GM12878 (cell line): ENCODE results near the gene MATN1. TPM values are rescaled to one million over a fixed set of nuclear protein-coding genes. Genes with fewer than 3 reads are reported as not detected.

Experiments
- ATF7 ChIP-seq: fragments of 450-650 bp; IDR thresholded peaks from 2 replicates; pipeline ENCODE4 v1.6.1; 2016; ENCODE audit warnings: low read depth, mild to moderate bottlenecking
- BACH1 ChIP-seq: fragments of 450-650 bp; IDR thresholded peaks from 2 replicates; pipeline ENCODE4 v1.6.1; 2017; ENCODE audit warnings: mild to moderate bottlenecking, borderline replicate concordance
- CREM ChIP-seq: IDR thresholded peaks from 2 replicates; pipeline ENCODE4 v1.6.1; 2014; ENCODE audit warnings: antibody characterized with exemption, low read depth
- DPF2 ChIP-seq: fragments of 450-650 bp; IDR thresholded peaks from 2 replicates; pipeline ENCODE4 v1.6.1; 2017; ENCODE audit warnings: mild to moderate bottlenecking
- EED ChIP-seq: sonication (generic); IDR thresholded peaks from 2 replicates; pipeline ENCODE4 v1.6.1; 2016; ENCODE audit warnings: antibody characterized with exemption, low read depth
- ESRRA ChIP-seq: IDR thresholded peaks from 2 replicates; pipeline ENCODE4 v1.6.1; 2012; ENCODE audit warnings: mild to moderate bottlenecking, low read length, improper control_type of control experiment
- FOXK2 ChIP-seq: fragments of 450-650 bp; IDR thresholded peaks from 2 replicates; pipeline ENCODE4 v1.6.1; 2017; ENCODE audit warnings: mild to moderate bottlenecking, moderate library complexity
- MTA3 ChIP-seq: IDR thresholded peaks from 2 replicates; pipeline ENCODE4 v1.6.1; 2012; ENCODE audit warnings: low read length, inconsistent platforms, borderline replicate concordance
- NRF1 ChIP-seq: conservative IDR thresholded peaks from 2 replicates; pipeline ENCODE4 v1.6.1; 2011; ENCODE audit warnings: mild to moderate bottlenecking, low read depth, low read length, improper control_type of control experiment
- PAX8 ChIP-seq: fragments of 450-650 bp; IDR thresholded peaks from 2 replicates; pipeline ENCODE4 v1.6.1; 2017; ENCODE audit warnings: mild to moderate bottlenecking, moderate library complexity
- PML ChIP-seq: IDR thresholded peaks from 2 replicates; pipeline ENCODE4 v1.6.1; 2012; ENCODE audit warnings: low read length, inconsistent platforms
- POLR2AphosphoS2 ChIP-seq: IDR thresholded peaks from 2 replicates; pipeline ENCODE4 v1.6.1; 2011; ENCODE audit warnings: low read depth, mild to moderate bottlenecking, low read length, improper control_type of control experiment, moderate library complexity
- RAD21 ChIP-seq: IDR thresholded peaks from 2 replicates; pipeline ENCODE4 v1.6.1; 2011; ENCODE audit warnings: mild to moderate bottlenecking, low read depth, low read length, moderate library complexity; ENCODE audit not compliant: insufficient read depth
- RAD51 ChIP-seq: fragments of 450-650 bp; IDR thresholded peaks from 2 replicates; pipeline ENCODE4 v1.6.1; 2016; ENCODE audit warnings: moderate library complexity, mild to moderate bottlenecking, inconsistent platforms
- STAT1 ChIP-seq: fragments of 450-650 bp; conservative IDR thresholded peaks from 2 replicates; pipeline ENCODE4 v1.6.1; 2014; ENCODE audit warnings: antibody characterized with exemption, mild to moderate bottlenecking
- STAT3 ChIP-seq: IDR thresholded peaks from 2 replicates; pipeline ENCODE4 v1.6.1; 2011; ENCODE audit warnings: low read depth, low read length, improper control_type of control experiment
- TBL1XR1 ChIP-seq: IDR thresholded peaks from 2 replicates; pipeline ENCODE4 v1.6.1; 2012; ENCODE audit warnings: low read depth, low read length, improper control_type of control experiment
- ZNF274 ChIP-seq: IDR thresholded peaks from one replicate; pipeline ENCODE4 v1.8.0; 2011; ENCODE audit not compliant: insufficient read length, insufficient read depth
- polyA plus RNA-seq, 11 experiments: library from polyadenylated mRNA; depleted of rRNA in 4 of 11; unstranded in 6 of 11; stranded (reverse) in 5 of 11; fragments of >200 nt; fragmentation: Nextera tagmentation in 4 of 11; fragmentation: Illumina TruSeq in 1 of 11; extraction: Ambion mirVana in 4 of 11; extraction: Trizol in 1 of 11; gene quantifications; 1 replicate in 1 of 11; 2 replicates in 10 of 11; pipeline versions ENCODE4 v1.2.1 to v1.2.3, GENCODE V29; 2011 to 2016; ENCODE audit warnings: inconsistent platforms in 2 of 11, missing spikeins in 2 of 11, low read depth in 1 of 11
- total RNA-seq, 4 experiments: library from RNA; depleted of rRNA in 3 of 4; stranded (reverse); fragments of >200 nt in 3 of 4; fragmentation: Illumina TruSeq in 1 of 4; extraction: Trizol in 1 of 4; gene quantifications; 2 replicates each; pipeline versions ENCODE4 v1.2.1 to v1.2.3, GENCODE V29; 2013 to 2021
- TF ChIP-seq, protein P1 (sequence below): IDR thresholded peaks from 2 replicates; pipeline ENCODE4 v1.6.1; 2012; ENCODE audit warnings: low read depth, low read length, improper control_type of control experiment
- TF ChIP-seq, protein P2 (sequence below): fragments of 450-650 bp; IDR thresholded peaks from 2 replicates; pipeline ENCODE4 v1.6.1; 2018; ENCODE audit warnings: mild to moderate bottlenecking, low read depth, moderate library complexity; ENCODE audit not compliant: partially characterized antibody
- TF ChIP-seq, protein P3 (sequence below): fragments of 450-650 bp; IDR thresholded peaks from 2 replicates; pipeline ENCODE4 v1.6.1; 2017; ENCODE audit warnings: borderline replicate concordance
- TF ChIP-seq, protein P4 (sequence below): fragments of 450-650 bp; formaldehyde crosslinking; IDR thresholded peaks from 2 replicates; pipeline ENCODE4 v1.5.0; 2022; ENCODE audit warnings: mild to moderate bottlenecking, missing genetic modification characterization

The MATN1 gene
- total and polyA plus RNA-seq, 10 of the 15 experiments (the other 5 are each of a cell fraction or from before 2014, with no cell fraction given), result 0.04 to 0.50 (median 0.10) TPM; not detected in 1

DNA sequence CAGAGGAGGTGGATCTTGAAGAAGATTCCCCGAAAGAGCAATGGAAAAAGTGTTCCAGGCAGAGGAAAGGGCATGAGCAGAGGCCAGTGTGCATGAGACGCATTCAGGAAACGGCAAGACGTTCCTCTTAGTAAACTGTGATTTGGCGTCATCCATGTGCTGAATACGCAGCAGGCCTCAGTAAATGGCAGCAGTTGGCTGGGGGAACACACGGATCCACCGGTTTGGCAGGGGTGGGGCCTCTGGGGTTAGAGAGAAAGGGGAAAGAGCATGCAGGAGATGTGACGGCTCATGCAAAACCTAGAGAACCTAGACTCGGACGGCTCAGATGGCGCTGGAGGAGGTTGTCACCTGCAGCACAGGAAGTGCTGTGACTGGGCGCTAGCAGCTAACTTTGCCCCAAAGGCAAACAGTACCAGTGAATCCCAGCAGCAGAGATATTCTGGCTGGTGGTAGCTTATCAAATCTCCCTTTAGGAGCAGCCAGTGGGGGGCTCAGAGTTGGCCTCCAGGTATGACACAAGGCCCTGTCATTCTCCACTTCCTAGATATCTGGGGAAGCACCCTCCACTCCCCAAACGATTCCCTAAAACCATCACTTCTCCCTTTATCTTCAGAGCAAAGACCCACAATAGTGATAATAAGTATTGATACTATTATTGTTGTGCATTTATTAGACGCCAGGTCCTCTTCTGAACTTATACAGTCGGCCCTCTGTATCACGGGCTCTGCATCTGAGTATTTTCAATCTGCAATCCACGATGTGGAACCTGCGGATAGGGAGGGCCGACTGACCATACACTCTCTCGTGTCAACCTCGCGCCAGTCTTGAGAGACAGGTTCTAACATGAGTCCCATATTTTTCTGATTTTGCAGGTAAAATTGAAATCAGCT, 26.6 kb upstream of the MATN1 start (continued):
- TF ChIP-seq, protein P1, sequence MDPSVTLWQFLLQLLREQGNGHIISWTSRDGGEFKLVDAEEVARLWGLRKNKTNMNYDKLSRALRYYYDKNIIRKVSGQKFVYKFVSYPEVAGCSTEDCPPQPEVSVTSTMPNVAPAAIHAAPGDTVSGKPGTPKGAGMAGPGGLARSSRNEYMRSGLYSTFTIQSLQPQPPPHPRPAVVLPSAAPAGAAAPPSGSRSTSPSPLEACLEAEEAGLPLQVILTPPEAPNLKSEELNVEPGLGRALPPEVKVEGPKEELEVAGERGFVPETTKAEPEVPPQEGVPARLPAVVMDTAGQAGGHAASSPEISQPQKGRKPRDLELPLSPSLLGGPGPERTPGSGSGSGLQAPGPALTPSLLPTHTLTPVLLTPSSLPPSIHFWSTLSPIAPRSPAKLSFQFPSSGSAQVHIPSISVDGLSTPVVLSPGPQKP, result no peak
- TF ChIP-seq PAX8 (no peak), ZNF274 (no peak), STAT1 (no peak), CREM (peak; percentile 68), POLR2AphosphoS2 (no peak; the same call in none of the 2 replicates), EED (no peak), RAD51 (no peak), TBL1XR1 (no peak), BACH1 (no peak), DPF2 (no peak), STAT3 (no peak), RAD21 (no peak), PML (no peak), MTA3 (no peak), ESRRA (no peak), FOXK2 (no peak), ATF7 (no peak), NRF1 (no peak)
- TF ChIP-seq, protein P2, sequence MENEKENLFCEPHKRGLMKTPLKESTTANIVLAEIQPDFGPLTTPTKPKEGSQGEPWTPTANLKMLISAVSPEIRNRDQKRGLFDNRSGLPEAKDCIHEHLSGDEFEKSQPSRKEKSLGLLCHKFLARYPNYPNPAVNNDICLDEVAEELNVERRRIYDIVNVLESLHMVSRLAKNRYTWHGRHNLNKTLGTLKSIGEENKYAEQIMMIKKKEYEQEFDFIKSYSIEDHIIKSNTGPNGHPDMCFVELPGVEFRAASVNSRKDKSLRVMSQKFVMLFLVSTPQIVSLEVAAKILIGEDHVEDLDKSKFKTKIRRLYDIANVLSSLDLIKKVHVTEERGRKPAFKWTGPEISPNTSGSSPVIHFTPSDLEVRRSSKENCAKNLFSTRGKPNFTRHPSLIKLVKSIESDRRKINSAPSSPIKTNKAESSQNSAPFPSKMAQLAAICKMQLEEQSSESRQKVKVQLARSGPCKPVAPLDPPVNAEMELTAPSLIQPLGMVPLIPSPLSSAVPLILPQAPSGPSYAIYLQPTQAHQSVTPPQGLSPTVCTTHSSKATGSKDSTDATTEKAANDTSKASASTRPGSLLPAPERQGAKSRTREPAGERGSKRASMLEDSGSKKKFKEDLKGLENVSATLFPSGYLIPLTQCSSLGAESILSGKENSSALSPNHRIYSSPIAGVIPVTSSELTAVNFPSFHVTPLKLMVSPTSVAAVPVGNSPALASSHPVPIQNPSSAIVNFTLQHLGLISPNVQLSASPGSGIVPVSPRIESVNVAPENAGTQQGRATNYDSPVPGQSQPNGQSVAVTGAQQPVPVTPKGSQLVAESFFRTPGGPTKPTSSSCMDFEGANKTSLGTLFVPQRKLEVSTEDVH, result peak; percentile 24
- TF ChIP-seq, protein P3, sequence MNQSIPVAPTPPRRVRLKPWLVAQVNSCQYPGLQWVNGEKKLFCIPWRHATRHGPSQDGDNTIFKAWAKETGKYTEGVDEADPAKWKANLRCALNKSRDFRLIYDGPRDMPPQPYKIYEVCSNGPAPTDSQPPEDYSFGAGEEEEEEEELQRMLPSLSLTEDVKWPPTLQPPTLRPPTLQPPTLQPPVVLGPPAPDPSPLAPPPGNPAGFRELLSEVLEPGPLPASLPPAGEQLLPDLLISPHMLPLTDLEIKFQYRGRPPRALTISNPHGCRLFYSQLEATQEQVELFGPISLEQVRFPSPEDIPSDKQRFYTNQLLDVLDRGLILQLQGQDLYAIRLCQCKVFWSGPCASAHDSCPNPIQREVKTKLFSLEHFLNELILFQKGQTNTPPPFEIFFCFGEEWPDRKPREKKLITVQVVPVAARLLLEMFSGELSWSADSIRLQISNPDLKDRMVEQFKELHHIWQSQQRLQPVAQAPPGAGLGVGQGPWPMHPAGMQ, result no peak
- TF ChIP-seq, protein P4, sequence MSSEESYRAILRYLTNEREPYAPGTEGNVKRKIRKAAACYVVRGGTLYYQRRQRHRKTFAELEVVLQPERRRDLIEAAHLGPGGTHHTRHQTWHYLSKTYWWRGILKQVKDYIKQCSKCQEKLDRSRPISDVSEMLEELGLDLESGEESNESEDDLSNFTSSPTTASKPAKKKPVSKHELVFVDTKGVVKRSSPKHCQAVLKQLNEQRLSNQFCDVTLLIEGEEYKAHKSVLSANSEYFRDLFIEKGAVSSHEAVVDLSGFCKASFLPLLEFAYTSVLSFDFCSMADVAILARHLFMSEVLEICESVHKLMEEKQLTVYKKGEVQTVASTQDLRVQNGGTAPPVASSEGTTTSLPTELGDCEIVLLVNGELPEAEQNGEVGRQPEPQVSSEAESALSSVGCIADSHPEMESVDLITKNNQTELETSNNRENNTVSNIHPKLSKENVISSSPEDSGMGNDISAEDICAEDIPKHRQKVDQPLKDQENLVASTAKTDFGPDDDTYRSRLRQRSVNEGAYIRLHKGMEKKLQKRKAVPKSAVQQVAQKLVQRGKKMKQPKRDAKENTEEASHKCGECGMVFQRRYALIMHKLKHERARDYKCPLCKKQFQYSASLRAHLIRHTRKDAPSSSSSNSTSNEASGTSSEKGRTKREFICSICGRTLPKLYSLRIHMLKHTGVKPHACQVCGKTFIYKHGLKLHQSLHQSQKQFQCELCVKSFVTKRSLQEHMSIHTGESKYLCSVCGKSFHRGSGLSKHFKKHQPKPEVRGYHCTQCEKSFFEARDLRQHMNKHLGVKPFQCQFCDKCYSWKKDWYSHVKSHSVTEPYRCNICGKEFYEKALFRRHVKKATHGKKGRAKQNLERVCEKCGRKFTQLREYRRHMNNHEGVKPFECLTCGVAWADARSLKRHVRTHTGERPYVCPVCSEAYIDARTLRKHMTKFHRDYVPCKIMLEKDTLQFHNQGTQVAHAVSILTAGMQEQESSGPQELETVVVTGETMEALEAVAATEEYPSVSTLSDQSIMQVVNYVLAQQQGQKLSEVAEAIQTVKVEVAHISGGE (CRISPR knock-in tag), result no peak
